ENCODE data around the gene EXO1. TPM values are rescaled to one million over a fixed set of nuclear protein-coding genes. Genes with fewer than 3 reads are reported as not detected.
"Not testable (repeated sequence)": the region's sequence is repeated elsewhere in the genome, so short reads cannot be mapped to it uniquely, and the experiment has no call there.

The EXO1 gene
- polyA plus RNA-seq, 1 donor (not counting 4 experiments of a cell fraction or from before 2014, with no cell fraction given) = 5.4 TPM

DNA sequence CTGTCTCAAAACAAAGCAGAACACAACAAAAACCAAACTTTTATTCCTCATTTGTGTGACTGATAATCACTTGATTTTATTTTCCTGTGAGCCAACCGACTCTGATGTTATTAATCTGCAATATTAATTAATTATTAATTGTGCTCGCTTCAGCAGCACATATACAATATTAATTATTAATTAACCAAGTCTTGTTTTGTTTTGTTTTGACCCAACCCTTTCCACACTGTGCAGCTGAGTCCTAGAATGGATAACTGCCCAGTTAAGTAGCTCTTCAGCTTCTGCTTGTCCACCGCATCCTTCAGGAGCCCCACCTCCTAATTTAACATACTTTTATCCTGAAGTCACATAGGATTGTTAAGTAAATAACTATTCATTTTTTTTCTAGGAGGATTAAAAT, 47.4 kb upstream of the EXO1 start:
- DNase-seq (ENCODE audit: low read depth, low spot score) (no peak), FAIRE-seq (no peak)
- dilution Hi-C loops (cut with MboI; ENCODE audit: extremely low pct_ligation_motif_present, low sequenced_read_pairs) = no loop called here
- TF ChIP-seq EZH2 (IDR thresholded peaks at IDR 0.05; ENCODE audit: low read length) = no peak
- TF ChIP-seq, protein P1, sequence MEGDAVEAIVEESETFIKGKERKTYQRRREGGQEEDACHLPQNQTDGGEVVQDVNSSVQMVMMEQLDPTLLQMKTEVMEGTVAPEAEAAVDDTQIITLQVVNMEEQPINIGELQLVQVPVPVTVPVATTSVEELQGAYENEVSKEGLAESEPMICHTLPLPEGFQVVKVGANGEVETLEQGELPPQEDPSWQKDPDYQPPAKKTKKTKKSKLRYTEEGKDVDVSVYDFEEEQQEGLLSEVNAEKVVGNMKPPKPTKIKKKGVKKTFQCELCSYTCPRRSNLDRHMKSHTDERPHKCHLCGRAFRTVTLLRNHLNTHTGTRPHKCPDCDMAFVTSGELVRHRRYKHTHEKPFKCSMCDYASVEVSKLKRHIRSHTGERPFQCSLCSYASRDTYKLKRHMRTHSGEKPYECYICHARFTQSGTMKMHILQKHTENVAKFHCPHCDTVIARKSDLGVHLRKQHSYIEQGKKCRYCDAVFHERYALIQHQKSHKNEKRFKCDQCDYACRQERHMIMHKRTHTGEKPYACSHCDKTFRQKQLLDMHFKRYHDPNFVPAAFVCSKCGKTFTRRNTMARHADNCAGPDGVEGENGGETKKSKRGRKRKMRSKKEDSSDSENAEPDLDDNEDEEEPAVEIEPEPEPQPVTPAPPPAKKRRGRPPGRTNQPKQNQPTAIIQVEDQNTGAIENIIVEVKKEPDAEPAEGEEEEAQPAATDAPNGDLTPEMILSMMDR (optimal IDR thresholded peaks at IDR 0.05 in 1 of 3, IDR thresholded peaks at IDR 0.05 in 1 of 3, conservative IDR thresholded peaks at IDR 0.05 in 1 of 3; ENCODE audit: extremely low read depth in 1 of 3, insufficient read depth in 2 of 3, low read length in 3 of 3) = no peak
- Histone ChIP-seq H3K27ac (ENCODE audit: control insufficient read depth, insufficient read depth, low read length) (no peak overlapping the region), H3K79me2 (ENCODE audit: control insufficient read depth, insufficient read depth, low read length) (no peaks in the 10 kb centered on the region), H3K9ac (ENCODE audit: control insufficient read depth, extremely low read depth, insufficient read depth, low read length) (no peak overlapping the region), H3K4me2 (ENCODE audit: control insufficient read depth, extremely low read depth, insufficient read depth, low read depth, low read length) (no peak overlapping the region), H3K36me3 (ENCODE audit: control insufficient read depth in 2 of 2, extremely low read depth in 1 of 2, insufficient read depth in 2 of 2, low read length in 2 of 2) (no peaks in the 10 kb centered on the region), H3K27me3 (ENCODE audit: control insufficient read depth, extremely low read depth, insufficient read depth, low read length) (no peaks in the 10 kb centered on the region), H4K20me1 (ENCODE audit: control insufficient read depth, extremely low read depth, insufficient read depth, low read length) (no peaks in the 10 kb centered on the region), H2AFZ (ENCODE audit: control insufficient read depth, low read length) (no peak overlapping the region), H3K9me3 (ENCODE audit: control insufficient read depth, low read depth, low read length) (no peaks in the 10 kb centered on the region), H3K9me1 (ENCODE audit: control insufficient read depth, extremely low read depth, insufficient read depth, low read length) (no peaks in the 10 kb centered on the region), H3K4me1 (ENCODE audit: control insufficient read depth, extremely low read depth, insufficient read depth, low read length) (peaks cover 4% of the 10 kb centered on the region), H3K4me3 (ENCODE audit: control insufficient read depth in 2 of 3, extremely low read depth in 1 of 3, insufficient read depth in 2 of 3, low read depth in 1 of 3, low read length in 3 of 3) (no peak overlapping the region)

DNA sequence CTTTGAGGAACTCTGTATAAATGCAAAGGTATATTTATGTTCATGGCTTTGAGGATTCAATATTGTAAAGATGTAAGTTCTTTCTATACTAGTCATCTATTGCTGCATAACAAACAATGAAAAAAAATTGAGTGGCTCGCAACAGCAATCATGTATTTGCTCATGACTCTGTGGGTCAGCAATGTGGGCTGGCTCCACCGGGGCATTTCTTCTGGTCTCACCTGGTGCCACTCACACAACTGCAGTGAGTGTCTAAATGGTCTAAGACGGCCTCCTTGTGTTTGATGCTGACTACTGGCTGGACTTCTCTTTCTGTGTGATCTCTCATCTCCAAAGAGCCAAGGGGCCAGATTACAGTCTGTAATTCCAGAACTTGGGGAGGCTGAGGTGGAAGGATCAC, 45.1 kb upstream of the EXO1 start:
- no peak overlapping the region for H3K4me3 ChIP-seq (ENCODE audit: control insufficient read depth in 2 of 3, extremely low read depth in 1 of 3, insufficient read depth in 2 of 3, low read depth in 1 of 3, low read length in 3 of 3)
- FAIRE-seq (peak; percentile 32), DNase-seq (ENCODE audit: low read depth, low spot score) (no peak)

DNA sequence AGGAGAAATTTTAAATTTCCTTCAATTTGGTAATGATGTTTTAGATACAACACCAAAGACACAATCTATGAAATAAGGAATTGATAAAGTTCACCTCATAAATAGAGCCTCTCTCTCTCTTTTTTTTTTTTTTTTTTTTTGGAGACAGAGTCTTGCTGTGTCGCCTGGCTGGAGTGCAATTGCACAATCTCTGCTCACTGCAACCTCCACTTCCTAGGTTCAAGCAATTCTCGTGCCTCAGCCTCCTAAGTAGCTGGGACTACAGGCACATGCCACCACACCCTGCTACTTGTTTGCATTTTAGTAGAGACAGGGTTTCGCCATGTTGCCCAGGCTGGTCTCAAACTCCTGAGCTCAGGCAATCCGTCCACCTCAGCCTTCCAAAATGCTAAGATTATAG, 43.3 kb upstream of the EXO1 start:
- FAIRE-seq; DNase-seq (ENCODE audit: low read depth, low spot score); H3K27me3 ChIP-seq (ENCODE audit: control insufficient read depth, extremely low read depth, insufficient read depth, low read length); H3K9me1 ChIP-seq (ENCODE audit: control insufficient read depth, extremely low read depth, insufficient read depth, low read length); H3K4me1 ChIP-seq (ENCODE audit: control insufficient read depth, extremely low read depth, insufficient read depth, low read length); H4K20me1 ChIP-seq (ENCODE audit: control insufficient read depth, extremely low read depth, insufficient read depth, low read length); H3K4me3 ChIP-seq (ENCODE audit: control insufficient read depth in 2 of 3, extremely low read depth in 1 of 3, insufficient read depth in 2 of 3, low read depth in 1 of 3, low read length in 3 of 3); H3K79me2 ChIP-seq (ENCODE audit: control insufficient read depth, insufficient read depth, low read length); H3K9me3 ChIP-seq (ENCODE audit: control insufficient read depth, low read depth, low read length); H3K4me2 ChIP-seq (ENCODE audit: control insufficient read depth, extremely low read depth, insufficient read depth, low read depth, low read length); H3K36me3 ChIP-seq (ENCODE audit: control insufficient read depth in 2 of 2, extremely low read depth in 1 of 2, insufficient read depth in 2 of 2, low read length in 2 of 2); dilution Hi-C loops (cut with MboI; ENCODE audit: extremely low pct_ligation_motif_present, low sequenced_read_pairs); H3K27ac ChIP-seq (ENCODE audit: control insufficient read depth, insufficient read depth, low read length); H3K9ac ChIP-seq (ENCODE audit: control insufficient read depth, extremely low read depth, insufficient read depth, low read length); H2AFZ ChIP-seq (ENCODE audit: control insufficient read depth, low read length): not testable (repeated sequence)

More for the DNA sequence above, 45.1 kb upstream of the EXO1 start:
- TF ChIP-seq, protein P1 (optimal IDR thresholded peaks at IDR 0.05 in 1 of 3, IDR thresholded peaks at IDR 0.05 in 1 of 3, conservative IDR thresholded peaks at IDR 0.05 in 1 of 3; ENCODE audit: extremely low read depth in 1 of 3, insufficient read depth in 2 of 3, low read length in 3 of 3) = peak in 1 of 3 experiments; percentile 45
- TF ChIP-seq EZH2 (IDR thresholded peaks at IDR 0.05; ENCODE audit: low read length) = no peak
- Histone ChIP-seq H3K79me2 (ENCODE audit: control insufficient read depth, insufficient read depth, low read length) (no peaks in the 10 kb centered on the region), H2AFZ (ENCODE audit: control insufficient read depth, low read length) (no peak overlapping the region), H3K4me1 (ENCODE audit: control insufficient read depth, extremely low read depth, insufficient read depth, low read length) (peaks cover 4% of the 10 kb centered on the region), H3K4me2 (ENCODE audit: control insufficient read depth, extremely low read depth, insufficient read depth, low read depth, low read length) (no peak overlapping the region), H3K9ac (ENCODE audit: control insufficient read depth, extremely low read depth, insufficient read depth, low read length) (no peak overlapping the region), H3K9me3 (ENCODE audit: control insufficient read depth, low read depth, low read length) (no peaks in the 10 kb centered on the region), H3K27ac (ENCODE audit: control insufficient read depth, insufficient read depth, low read length) (no peak overlapping the region), H3K27me3 (ENCODE audit: control insufficient read depth, extremely low read depth, insufficient read depth, low read length) (no peaks in the 10 kb centered on the region), H3K9me1 (ENCODE audit: control insufficient read depth, extremely low read depth, insufficient read depth, low read length) (no peaks in the 10 kb centered on the region), H4K20me1 (ENCODE audit: control insufficient read depth, extremely low read depth, insufficient read depth, low read length) (no peaks in the 10 kb centered on the region), H3K36me3 (ENCODE audit: control insufficient read depth in 2 of 2, extremely low read depth in 1 of 2, insufficient read depth in 2 of 2, low read length in 2 of 2) (no peaks in the 10 kb centered on the region)
- dilution Hi-C loops (cut with MboI; ENCODE audit: extremely low pct_ligation_motif_present, low sequenced_read_pairs) = no loop called here

Data from keratinocyte (primary cell).